GM12801 (cell line): Measurements from ENCODE around the gene CYP19A1.

ENCODE experiments used
- CTCF ChIP-seq: IDR thresholded peaks from one replicate; pipeline ENCODE4 v1.5.1; 2011; ENCODE audit warnings: control low read depth; ENCODE audit not compliant: insufficient read length; ENCODE audit errors: extremely low read depth

The CYP19A1 gene

GRCh38 chr15:51379390-51379789, 41.0 kb upstream of the CYP19A1 start:
- no peak for TF ChIP-seq CTCF

DNA sequence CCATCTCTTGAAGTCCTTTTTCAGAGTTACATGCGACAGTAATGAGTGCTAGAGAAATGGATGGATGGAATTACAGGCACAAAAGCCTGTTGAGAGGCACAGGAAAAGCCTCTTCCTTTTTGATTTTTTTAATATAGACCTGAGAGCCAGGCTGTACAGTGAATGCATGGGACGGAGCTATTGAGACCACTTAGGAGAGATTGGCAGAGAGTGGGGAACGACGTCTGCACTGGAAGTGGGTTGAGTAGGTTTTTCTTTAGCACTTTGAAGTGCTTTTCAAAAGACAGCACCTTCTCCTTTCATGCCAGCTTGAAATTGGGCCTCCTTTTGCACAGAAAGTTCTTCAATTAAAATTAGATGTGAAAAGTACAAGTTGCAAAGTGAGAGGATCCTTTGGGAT, 40.0 kb upstream of the CYP19A1 start:
- no peak for TF ChIP-seq CTCF

DNA sequence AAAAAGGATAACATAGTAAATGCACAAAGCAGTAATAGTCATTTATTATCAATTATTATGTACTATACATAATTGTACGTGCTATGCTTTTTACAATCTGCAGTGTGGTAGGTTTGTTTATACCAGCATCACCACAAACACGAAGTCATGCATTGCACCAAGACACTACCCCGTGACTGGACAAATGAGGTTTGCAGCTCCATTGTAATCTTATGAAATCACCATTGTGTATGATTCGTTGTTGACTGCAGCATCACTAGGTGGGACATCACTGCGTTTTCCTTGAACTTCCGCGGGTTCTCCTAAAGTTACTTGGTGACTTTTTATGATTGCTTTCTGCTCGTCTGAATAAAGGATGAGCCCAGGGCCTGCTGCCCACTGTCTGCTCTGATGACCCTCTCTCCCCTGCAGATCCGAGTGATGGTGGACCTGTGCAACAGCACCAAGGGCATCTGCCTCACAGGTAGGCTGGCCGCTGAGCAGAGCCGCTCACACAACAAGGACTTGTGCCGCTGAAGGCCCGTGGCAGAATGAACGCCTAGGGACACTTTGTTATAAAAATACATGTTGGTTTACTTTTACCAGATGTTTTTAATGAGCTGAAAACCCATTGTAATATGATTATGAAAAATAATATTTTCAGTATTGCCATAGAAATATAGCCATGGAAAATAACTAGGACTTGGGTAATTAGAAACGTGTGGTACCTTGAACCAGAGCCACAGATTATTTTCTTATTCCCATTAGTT, 38.8 kb upstream of the CYP19A1 start:
- TF ChIP-seq CTCF = no peak

DNA sequence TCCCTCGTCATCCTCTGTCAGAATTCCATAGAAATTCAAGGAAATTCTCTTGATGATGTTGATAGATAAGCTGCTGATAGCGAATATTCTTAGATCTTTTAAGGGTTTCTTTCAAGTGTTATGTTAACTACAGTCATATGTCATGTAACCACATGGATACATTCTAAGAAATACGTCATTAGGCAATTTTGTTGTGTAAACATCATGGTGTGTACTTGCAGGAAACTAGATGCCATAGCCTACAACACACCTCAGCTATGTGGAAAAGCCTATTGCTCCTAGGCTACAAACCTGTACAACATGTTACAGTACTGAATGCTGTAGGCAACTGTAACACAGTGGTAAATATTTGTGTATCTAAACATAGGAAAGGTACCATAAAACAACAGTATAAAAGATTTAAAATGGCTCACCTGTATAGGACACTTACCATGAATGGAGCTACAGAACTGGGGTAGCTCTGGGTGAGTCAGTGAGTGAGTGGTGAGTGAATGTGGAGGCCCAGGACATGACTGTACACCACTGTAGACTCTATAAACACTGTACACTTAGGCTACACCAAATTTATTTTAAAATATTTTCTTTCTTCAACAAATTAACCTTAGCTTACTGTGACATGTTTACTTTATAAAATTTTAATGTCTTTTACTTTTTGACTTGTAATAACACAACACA, 37.7 kb upstream of the CYP19A1 start:
- TF ChIP-seq CTCF = no peak

DNA sequence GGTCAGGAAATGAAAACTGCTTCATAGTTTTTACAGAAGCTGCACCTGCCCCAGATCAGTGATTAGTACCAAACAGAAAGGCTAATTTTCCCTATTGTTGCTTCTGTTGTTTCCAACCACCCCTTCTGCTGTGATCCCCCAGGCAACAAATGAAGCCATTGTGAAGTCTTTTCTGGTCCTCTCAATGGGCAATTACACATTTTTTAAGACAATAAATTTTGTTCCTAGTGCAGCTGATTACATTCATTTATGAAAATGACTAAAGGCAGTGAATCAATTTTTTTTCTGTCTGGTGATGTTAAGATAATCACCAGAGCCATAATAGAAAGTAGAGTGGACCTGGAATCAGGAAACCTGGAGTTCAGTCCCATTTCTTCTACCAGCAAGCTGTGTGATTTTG, 35.7 kb upstream of the CYP19A1 start:
- no peak for TF ChIP-seq CTCF

DNA sequence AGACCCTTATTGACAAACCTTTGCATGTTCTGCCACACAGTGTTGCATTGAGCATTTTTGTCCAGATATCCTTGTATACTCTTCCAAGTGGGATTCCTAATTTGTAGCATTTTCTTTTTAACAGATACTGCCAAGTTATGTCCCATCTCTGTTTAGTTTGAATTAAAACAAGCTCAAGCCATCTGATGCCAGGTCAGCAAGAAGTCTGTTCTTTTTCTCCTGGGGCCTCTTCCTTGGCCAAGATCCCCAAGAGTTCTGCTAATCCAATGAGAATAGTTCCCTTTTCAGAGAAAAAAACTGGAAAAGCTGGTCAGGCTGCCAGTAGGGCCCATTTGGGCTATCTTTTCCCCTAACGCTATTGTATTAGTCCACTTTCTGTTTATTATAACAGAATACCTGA, 32.9 kb upstream of the CYP19A1 start:
- no peak for TF ChIP-seq CTCF

DNA sequence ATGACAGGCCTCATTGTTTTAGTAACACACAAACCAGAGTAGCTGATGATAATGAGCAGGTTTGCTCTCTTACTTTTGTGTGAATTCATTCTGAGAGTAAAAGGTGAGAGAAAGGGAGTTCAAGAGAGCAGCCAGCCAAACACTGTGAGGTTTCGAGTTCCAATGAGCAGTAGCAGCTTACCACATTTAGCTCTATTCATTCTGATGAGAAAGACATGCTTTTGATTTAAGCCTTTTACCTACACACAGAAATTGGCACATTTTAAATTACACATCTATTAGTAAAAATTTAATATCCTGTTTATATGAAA, 31.0 kb upstream of the CYP19A1 start:
- TF ChIP-seq CTCF = no peak
